ENCODE measurements around the gene DAAM1. TPM values are rescaled to one million over a fixed set of nuclear protein-coding genes. Genes with fewer than 3 reads are reported as not detected.

DAAM1 gene
- total and polyA plus RNA-seq, 12 donors = 22.8 to 102 (median 75.2) TPM

DNA sequence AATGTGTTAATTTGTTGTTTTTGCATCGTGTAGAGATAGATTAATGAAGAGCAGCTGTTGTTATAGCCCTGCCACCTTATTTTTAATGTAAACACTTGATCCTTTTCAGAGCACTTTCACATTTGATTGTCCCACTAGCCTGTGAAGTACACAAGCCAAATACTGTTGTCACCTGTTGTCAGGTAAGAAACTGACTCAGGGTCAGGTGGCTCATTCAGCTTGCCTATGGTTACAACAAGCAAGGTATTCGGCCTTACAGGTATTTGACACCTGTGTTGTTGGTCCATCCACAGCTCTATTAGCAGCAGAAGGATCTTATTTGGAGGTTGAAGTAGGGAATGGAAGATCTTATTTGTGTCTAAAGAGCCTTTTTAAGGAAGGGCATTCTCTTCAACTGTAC is 167.8 kb downstream of the DAAM1 start:
- intact Hi-C loops (cut with DNase I) = no loop called here
- Histone ChIP-seq H3K27me3 (no peaks in the 10 kb centered on the region), H3K36me3 (peaks cover 0 to 81% (median 36%) of the 10 kb centered on the region in 9 donors), H3K27ac (peak overlapping the region in 6 of 10 donors; percentile 36 to 91 (median 88)), H3K4me3 (no peak overlapping the region), H3K4me1 (peaks cover 7 to 62% (median 45%) of the 10 kb centered on the region in 9 donors), H3K9me3 (no peaks in the 10 kb centered on the region)
- ATAC-seq = no peak
- DNase-seq = no peak
- 63 to 67% methylated on average over 2 of the region's 2 CpGs for WGBS, 2 donors
- TF ChIP-seq, protein P1, sequence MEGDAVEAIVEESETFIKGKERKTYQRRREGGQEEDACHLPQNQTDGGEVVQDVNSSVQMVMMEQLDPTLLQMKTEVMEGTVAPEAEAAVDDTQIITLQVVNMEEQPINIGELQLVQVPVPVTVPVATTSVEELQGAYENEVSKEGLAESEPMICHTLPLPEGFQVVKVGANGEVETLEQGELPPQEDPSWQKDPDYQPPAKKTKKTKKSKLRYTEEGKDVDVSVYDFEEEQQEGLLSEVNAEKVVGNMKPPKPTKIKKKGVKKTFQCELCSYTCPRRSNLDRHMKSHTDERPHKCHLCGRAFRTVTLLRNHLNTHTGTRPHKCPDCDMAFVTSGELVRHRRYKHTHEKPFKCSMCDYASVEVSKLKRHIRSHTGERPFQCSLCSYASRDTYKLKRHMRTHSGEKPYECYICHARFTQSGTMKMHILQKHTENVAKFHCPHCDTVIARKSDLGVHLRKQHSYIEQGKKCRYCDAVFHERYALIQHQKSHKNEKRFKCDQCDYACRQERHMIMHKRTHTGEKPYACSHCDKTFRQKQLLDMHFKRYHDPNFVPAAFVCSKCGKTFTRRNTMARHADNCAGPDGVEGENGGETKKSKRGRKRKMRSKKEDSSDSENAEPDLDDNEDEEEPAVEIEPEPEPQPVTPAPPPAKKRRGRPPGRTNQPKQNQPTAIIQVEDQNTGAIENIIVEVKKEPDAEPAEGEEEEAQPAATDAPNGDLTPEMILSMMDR (IDR thresholded peaks at IDR 0.05) = no peak

DNA sequence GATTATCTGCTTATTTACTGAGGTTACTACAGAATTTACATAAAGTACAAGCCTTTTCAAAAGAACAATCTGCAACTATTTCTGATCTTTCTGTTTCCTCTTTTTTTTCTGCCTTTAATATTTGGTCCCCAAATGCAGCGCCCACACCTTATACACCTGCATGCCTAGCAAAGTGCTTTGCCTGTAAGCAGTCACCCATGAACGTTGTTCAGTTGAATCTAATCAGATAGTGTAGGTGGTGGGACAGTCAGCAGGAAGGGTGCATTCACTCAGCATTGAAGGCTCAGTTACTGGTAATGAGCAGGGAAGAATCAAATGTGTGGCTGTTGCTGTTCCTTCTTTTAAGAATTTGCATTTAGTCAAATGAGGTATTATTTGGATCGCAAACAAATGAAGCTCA is 168.3 kb downstream of the DAAM1 start:
- Histone ChIP-seq H3K4me1 (peaks cover 8 to 66% (median 50%) of the 10 kb centered on the region in 9 donors), H3K9me3 (no peaks in the 10 kb centered on the region), H3K36me3 (peaks cover 0 to 76% (median 36%) of the 10 kb centered on the region in 9 donors), H3K27ac (peak overlapping the region in 7 of 10 donors; percentile 36 to 91 (median 89)), H3K4me3 (no peak overlapping the region), H3K27me3 (no peaks in the 10 kb centered on the region)
- 76 to 84% methylated on average over 3 of the region's 3 CpGs for WGBS, 2 donors
- ATAC-seq = no peak
- TF ChIP-seq, protein P1 (IDR thresholded peaks at IDR 0.05) = no peak
- intact Hi-C loops (cut with DNase I) = no loop called here
- no peak for DNase-seq

DNA sequence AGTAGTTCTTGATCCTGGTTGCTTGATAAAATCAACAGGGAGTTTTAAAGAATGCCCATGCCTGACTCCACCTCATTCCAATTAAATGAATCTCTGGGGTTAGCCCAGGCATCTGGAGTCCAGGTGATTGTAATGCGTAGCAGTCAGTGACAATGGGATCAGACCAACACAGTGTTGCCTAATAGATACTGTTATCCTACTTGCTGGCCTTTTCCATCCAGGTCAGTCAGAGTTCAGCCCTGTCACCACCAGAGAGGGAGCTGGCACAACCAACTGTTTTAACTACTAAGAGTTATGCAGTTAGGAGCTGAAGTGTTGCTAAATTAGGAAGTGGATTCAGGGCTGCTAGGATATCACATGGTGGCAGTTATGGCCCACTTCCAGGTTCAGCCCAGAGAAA is 169.6 kb downstream of the DAAM1 start:
- WGBS, 2 donors = 34 to 53% methylated on average over 1 of the region's 1 CpG
- Histone ChIP-seq H3K27ac (peak overlapping the region; percentile 68 to 91 (median 86)), H3K27me3 (no peaks in the 10 kb centered on the region), H3K9me3 (no peaks in the 10 kb centered on the region), H3K36me3 (peaks cover 0 to 66% (median 36%) of the 10 kb centered on the region in 9 donors), H3K4me3 (no peak overlapping the region), H3K4me1 (peaks cover 8 to 80% (median 59%) of the 10 kb centered on the region in 9 donors)
- peak; percentile 40 to 77 for DNase-seq
- ATAC-seq = peak; percentile 84 to 95 (median 92)
- TF ChIP-seq, protein P1 (IDR thresholded peaks at IDR 0.05) = no peak
- intact Hi-C loops (cut with DNase I) = loop anchor here in 2 of 10 donors (2.0 kb wide), 2 partner anchors 15 to 25 kb away; no protein-coding TSS in a partner anchor

DNA sequence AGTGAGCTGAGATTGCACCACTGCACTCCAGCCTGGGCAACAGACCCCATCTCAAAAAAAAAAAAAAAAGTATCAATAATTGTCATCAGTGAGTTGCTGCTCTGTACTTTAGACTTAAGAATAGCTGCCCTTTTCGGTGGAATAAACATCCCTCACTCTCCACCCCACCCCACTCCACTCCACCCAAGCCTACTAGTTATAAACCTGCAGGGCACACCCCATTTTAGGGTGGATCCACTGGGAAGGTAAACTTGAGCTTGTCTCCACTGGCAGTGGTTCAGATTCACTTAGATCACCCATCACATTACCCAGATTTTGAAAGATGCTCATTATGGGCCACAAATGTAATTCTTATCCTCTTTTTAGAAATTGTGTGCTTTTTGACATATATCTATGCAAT is 170.3 kb downstream of the DAAM1 start:
- WGBS, 2 donors = 56 to 77% methylated on average over 1 of the region's 1 CpG
- Histone ChIP-seq H3K9me3 (no peaks in the 10 kb centered on the region), H3K4me1 (peaks cover 10 to 86% (median 65%) of the 10 kb centered on the region in 9 donors), H3K27ac (peak overlapping the region; percentile 68 to 91 (median 86)), H3K4me3 (no peak overlapping the region), H3K27me3 (no peaks in the 10 kb centered on the region), H3K36me3 (peaks cover 0 to 59% (median 32%) of the 10 kb centered on the region in 9 donors)
- ATAC-seq (no peak), DNase-seq (no peak)
- TF ChIP-seq, protein P1 (IDR thresholded peaks at IDR 0.05) = no peak
- intact Hi-C loops (cut with DNase I) = loop anchor here in 2 of 10 donors (2.0 kb wide), 2 partner anchors 16 to 26 kb away; no protein-coding TSS in a partner anchor
